ENCODE data around the gene KIAA0513. TPM values are rescaled to one million over a fixed set of nuclear protein-coding genes. Genes with fewer than 3 reads are reported as not detected.

Gene KIAA0513
- total and polyA plus RNA-seq, 2 donors (not counting 3 experiments of a cell fraction or from before 2014, with no cell fraction given): 1.8 to 4.3 TPM

- DNase-seq (ENCODE audit: low read depth, low spot score): no peak
- no peak overlapping the region for H2AFZ ChIP-seq (ENCODE audit: low read depth, low read length)
- no peaks in the 10 kb centered on the region for H3K79me2 ChIP-seq (ENCODE audit: control insufficient read depth, insufficient read depth, low read length)
- no peak for FAIRE-seq
- no TSS peak for BruUV-seq (replicated peaks)
- no peak overlapping the region for H3K4me2 ChIP-seq (ENCODE audit: insufficient read depth, low read length)
- no peaks in the 10 kb centered on the region for H3K4me1 ChIP-seq (ENCODE audit: control insufficient read depth, extremely low read depth, insufficient read depth, low read length)
- H3K27me3 ChIP-seq (ENCODE audit: control insufficient read depth in 2 of 2, insufficient read depth in 2 of 2, low read length in 2 of 2): peaks cover 4 to 7% of the 10 kb centered on the region in 2 experiments
- CTCF ChIA-PET: interaction anchor here (0.6 to 0.7 kb wide), 2 partner anchors 26 to 70 kb away, joined by 3 read pairs; no protein-coding TSS in a partner anchor
- no peak overlapping the region for H3K4me3 ChIP-seq (replicated peaks in 1 of 3; ENCODE audit: insufficient read depth in 1 of 3, low read depth in 1 of 3, low read length in 3 of 3)
- H3K9me1 ChIP-seq (replicated peaks; ENCODE audit: control insufficient read depth, extremely low read depth, insufficient read depth, low read length): no peaks in the 10 kb centered on the region
- H3K9ac ChIP-seq (replicated peaks; ENCODE audit: extremely low read depth, insufficient read depth, low read length): no peak overlapping the region
- TF ChIP-seq FOS (IDR thresholded peaks at IDR 0.05; ENCODE audit: borderline replicate concordance, insufficient read depth, low read length) (no peak), JUN (IDR thresholded peaks at IDR 0.05; ENCODE audit: borderline replicate concordance, insufficient read depth, insufficient read length, low read depth) (no peak), GATA2 (IDR thresholded peaks at IDR 0.05; ENCODE audit: insufficient read depth, insufficient read length, low read depth, low read length) (no peak), MAX (IDR thresholded peaks at IDR 0.05; ENCODE audit: insufficient read depth, insufficient read length) (no peak), POLR2A (IDR thresholded peaks at IDR 0.05; ENCODE audit: low read depth, low read length) (no peak), CTCF (IDR thresholded peaks at IDR 0.05; ENCODE audit: extremely low read depth in 1 of 2, insufficient read depth in 1 of 2, low read depth in 1 of 2, low read length in 2 of 2) (no peak), MYC (IDR thresholded peaks at IDR 0.05; ENCODE audit: low read depth, low read length) (no peak)
- dilution Hi-C loops (cut with MboI; ENCODE audit: extremely low pct_ligation_motif_present, low sequenced_read_pairs): no loop called here
- no peak overlapping the region for H3K27ac ChIP-seq (ENCODE audit: insufficient read depth, low read depth, low read length)
- intact Hi-C loops (cut with micrococcal nuclease): loop anchor here (10.0 kb wide), 1 partner anchor 327 kb away; no protein-coding TSS in a partner anchor
- H3K9me3 ChIP-seq (replicated peaks; ENCODE audit: control insufficient read depth, insufficient read depth, low read length): no peaks in the 10 kb centered on the region
- H4K20me1 ChIP-seq (replicated peaks; ENCODE audit: control insufficient read depth, extremely low read depth, insufficient read depth, low read length): no peaks in the 10 kb centered on the region
- POLR2A ChIA-PET: no interaction called here
- no peaks in the 10 kb centered on the region for H3K36me3 ChIP-seq (ENCODE audit: control insufficient read depth in 2 of 2, extremely low read depth in 1 of 2, insufficient read depth in 2 of 2, low read length in 2 of 2)
Observed at GRCh38 chr16:85081765-85082164, 54.2 kb downstream of the KIAA0513 start.

Data from endothelial cell of umbilical vein (primary cell).